ENCODE results near the gene FOXJ1.

DNA sequence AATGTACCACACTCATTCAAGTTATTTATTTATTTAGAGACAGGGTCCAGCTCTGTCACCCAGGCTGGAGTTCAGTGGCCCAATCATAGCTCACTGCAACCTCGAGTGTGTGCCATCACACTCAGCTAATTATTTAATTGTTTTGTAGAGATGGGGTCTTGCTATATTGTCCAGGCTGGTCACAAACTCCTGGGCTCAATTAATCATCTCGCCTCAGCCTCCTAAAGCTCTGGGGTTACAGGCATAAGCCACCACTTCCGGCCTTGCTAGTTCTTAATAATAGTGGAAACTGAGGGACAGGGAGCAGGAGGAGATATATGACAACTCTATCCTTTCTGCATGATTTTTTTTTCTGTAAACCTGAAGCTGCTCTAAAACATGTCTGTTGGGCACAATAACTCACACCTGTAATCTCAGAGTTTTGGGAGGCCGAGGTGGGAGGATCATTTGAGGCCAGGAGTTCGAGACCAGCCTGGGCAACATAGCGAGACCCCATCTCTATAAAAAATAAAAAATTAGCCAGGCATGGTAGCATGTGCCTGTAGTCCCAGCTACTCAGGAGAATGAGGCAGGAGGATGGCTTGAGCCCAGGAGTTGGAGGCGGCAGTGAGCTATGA lies 25.8 kb downstream of the FOXJ1 start:
- TF ChIP-seq CTCF (IDR thresholded peaks at IDR 0.05; ENCODE audit: control extremely low read depth in 1 of 3, insufficient read depth in 1 of 3, low read depth in 1 of 3, low read length in 3 of 3), result no peak
- TF ChIP-seq POLR2A (IDR thresholded peaks at IDR 0.05; ENCODE audit: control extremely low read depth in 1 of 2, low read depth in 2 of 2, low read length in 2 of 2), result no peak
- TF ChIP-seq RNF2 (IDR thresholded peaks at IDR 0.05; ENCODE audit: borderline replicate concordance, low read depth, low read length, missing control alignments, poor library complexity, severe bottlenecking), result no peak
- TF ChIP-seq, protein P1, sequence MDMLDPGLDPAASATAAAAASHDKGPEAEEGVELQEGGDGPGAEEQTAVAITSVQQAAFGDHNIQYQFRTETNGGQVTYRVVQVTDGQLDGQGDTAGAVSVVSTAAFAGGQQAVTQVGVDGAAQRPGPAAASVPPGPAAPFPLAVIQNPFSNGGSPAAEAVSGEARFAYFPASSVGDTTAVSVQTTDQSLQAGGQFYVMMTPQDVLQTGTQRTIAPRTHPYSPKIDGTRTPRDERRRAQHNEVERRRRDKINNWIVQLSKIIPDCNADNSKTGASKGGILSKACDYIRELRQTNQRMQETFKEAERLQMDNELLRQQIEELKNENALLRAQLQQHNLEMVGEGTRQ (IDR thresholded peaks at IDR 0.05; ENCODE audit: low read length), result no peak

Measured in H1 (cell line).